HEK293 (cell line): ENCODE results near the gene PREX1.
A peak's percentile ranks its signal among the peaks of the same experiment; 100 is the strongest.

Experiments used
- BCL11B ChIP-seq: fragments of 450-650 bp; formaldehyde crosslinking; IDR thresholded peaks from 2 replicates; pipeline ENCODE4 v1.5.1; 2016; ENCODE audit warnings: low read depth, missing biosample characterization, missing genetic modification characterization
- CTCF ChIP-seq: fragments of 450-650 bp; formaldehyde crosslinking; IDR thresholded peaks from 2 replicates; pipeline ENCODE4 v1.5.1; 2016; ENCODE audit warnings: missing biosample characterization, missing genetic modification characterization
- HOXA7 ChIP-seq: sonication (generic); formaldehyde crosslinking; IDR thresholded peaks from 2 replicates; pipeline ENCODE4 v1.8.1; 2022; ENCODE audit warnings: missing genetic modification reagents, borderline replicate concordance
- PATZ1 ChIP-seq: fragments of 450-650 bp; formaldehyde crosslinking; IDR thresholded peaks from 2 replicates; pipeline ENCODE4 v1.5.1; 2016; ENCODE audit warnings: missing biosample characterization, missing genetic modification characterization
- REST ChIP-seq: fragments of 450-650 bp; formaldehyde crosslinking; IDR thresholded peaks from 2 replicates; pipeline ENCODE4 v1.5.1; 2016; ENCODE audit warnings: missing biosample characterization, missing genetic modification characterization
- ZFP3 ChIP-seq: fragments of 450-650 bp; formaldehyde crosslinking; IDR thresholded peaks from 2 replicates; pipeline ENCODE4 v1.5.1; 2016; ENCODE audit warnings: low read depth, missing biosample characterization, missing genetic modification characterization
- ZNF19 ChIP-seq: fragments of 450-650 bp; formaldehyde crosslinking; IDR thresholded peaks from 2 replicates; pipeline ENCODE4; 2016; ENCODE audit warnings: missing biosample characterization, missing genetic modification characterization, low read depth
- ZNF423 ChIP-seq: fragments of 450-650 bp; formaldehyde crosslinking; IDR thresholded peaks from 2 replicates; pipeline ENCODE4 v1.5.1; 2016; ENCODE audit warnings: missing biosample characterization, missing genetic modification characterization
- ZNF548 ChIP-seq: fragments of 450-650 bp; formaldehyde crosslinking; IDR thresholded peaks from 2 replicates; pipeline ENCODE4 v1.5.1; 2016; ENCODE audit warnings: missing biosample characterization, missing genetic modification characterization
- ZNF571 ChIP-seq: fragments of 450-650 bp; formaldehyde crosslinking; IDR thresholded peaks from 2 replicates; pipeline ENCODE4 v1.5.0; 2017; ENCODE audit warnings: missing biosample characterization, missing genetic modification characterization
- ZNF777 ChIP-seq: fragments of 450-650 bp; formaldehyde crosslinking; IDR thresholded peaks from 2 replicates; pipeline ENCODE4 v1.5.1; 2017; ENCODE audit warnings: missing biosample characterization, missing genetic modification characterization, borderline replicate concordance
- ZNF830 ChIP-seq: fragments of 450-650 bp; IDR thresholded peaks from 2 replicates; pipeline ENCODE4 v1.5.0; 2018; ENCODE audit warnings: missing biosample characterization, missing genetic modification characterization, low read depth, mild to moderate bottlenecking, moderate library complexity
- TF ChIP-seq, protein P1 (sequence below): fragments of 450-650 bp; formaldehyde crosslinking; IDR thresholded peaks from 2 replicates; pipeline ENCODE4 v1.5.1; 2016; ENCODE audit warnings: missing biosample characterization, missing genetic modification characterization, low read depth
- TF ChIP-seq, protein P2 (sequence below): fragments of 450-650 bp; formaldehyde crosslinking; IDR thresholded peaks from 2 replicates; pipeline ENCODE4 v1.5.1; 2016; ENCODE audit warnings: missing biosample characterization, missing genetic modification characterization

GRCh38 chr20:48791014-48791413 lies 36.8 kb downstream of the PREX1 start:
- TF ChIP-seq HOXA7 (CRISPR knock-in tag), result no peak
- no peak for TF ChIP-seq ZNF571 (tag by site-specific recombination)
- TF ChIP-seq ZNF19 (tag by site-specific recombination), result no peak
- TF ChIP-seq, protein P1, sequence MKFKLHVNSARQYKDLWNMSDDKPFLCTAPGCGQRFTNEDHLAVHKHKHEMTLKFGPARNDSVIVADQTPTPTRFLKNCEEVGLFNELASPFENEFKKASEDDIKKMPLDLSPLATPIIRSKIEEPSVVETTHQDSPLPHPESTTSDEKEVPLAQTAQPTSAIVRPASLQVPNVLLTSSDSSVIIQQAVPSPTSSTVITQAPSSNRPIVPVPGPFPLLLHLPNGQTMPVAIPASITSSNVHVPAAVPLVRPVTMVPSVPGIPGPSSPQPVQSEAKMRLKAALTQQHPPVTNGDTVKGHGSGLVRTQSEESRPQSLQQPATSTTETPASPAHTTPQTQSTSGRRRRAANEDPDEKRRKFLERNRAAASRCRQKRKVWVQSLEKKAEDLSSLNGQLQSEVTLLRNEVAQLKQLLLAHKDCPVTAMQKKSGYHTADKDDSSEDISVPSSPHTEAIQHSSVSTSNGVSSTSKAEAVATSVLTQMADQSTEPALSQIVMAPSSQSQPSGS (tag by site-specific recombination), result no peak
- TF ChIP-seq CTCF (tag by site-specific recombination), result no peak
- TF ChIP-seq ZFP3 (tag by site-specific recombination), result no peak
- TF ChIP-seq, protein P2, sequence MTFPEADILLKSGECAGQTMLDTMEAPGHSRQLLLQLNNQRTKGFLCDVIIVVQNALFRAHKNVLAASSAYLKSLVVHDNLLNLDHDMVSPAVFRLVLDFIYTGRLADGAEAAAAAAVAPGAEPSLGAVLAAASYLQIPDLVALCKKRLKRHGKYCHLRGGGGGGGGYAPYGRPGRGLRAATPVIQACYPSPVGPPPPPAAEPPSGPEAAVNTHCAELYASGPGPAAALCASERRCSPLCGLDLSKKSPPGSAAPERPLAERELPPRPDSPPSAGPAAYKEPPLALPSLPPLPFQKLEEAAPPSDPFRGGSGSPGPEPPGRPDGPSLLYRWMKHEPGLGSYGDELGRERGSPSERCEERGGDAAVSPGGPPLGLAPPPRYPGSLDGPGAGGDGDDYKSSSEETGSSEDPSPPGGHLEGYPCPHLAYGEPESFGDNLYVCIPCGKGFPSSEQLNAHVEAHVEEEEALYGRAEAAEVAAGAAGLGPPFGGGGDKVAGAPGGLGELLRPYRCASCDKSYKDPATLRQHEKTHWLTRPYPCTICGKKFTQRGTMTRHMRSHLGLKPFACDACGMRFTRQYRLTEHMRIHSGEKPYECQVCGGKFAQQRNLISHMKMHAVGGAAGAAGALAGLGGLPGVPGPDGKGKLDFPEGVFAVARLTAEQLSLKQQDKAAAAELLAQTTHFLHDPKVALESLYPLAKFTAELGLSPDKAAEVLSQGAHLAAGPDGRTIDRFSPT (tag by site-specific recombination), result no peak
- no peak for TF ChIP-seq ZNF548 (tag by site-specific recombination)
- TF ChIP-seq ZNF423, result no peak
- TF ChIP-seq BCL11B, result no peak
- peak; percentile 32; the same call in 1 of the 2 replicates for TF ChIP-seq REST
- no peak for TF ChIP-seq PATZ1
- no peak for TF ChIP-seq ZNF777
- TF ChIP-seq ZNF830 (tag by site-specific recombination), result no peak
